Left colon (tissue), 2 donors: Measurements from ENCODE around the gene TMEM80. TPM values are rescaled to one million over a fixed set of nuclear protein-coding genes. Genes with fewer than 3 reads are reported as not detected.
A peak's percentile ranks its signal among the peaks of the same experiment; 100 is the strongest.
"Not testable (repeated sequence)": the region's sequence is repeated elsewhere in the genome, so short reads cannot be mapped to it uniquely, and the experiment has no call there.

Experiments
- ATAC-seq: fragments of 200-7000 bp; cut with Tn5 transposase; one replicate; pipeline ENCODE4 v1.9.1; 2020; ENCODE audit warnings: mild to moderate bottlenecking, moderate library complexity
- DNase-seq, 2 donors: peaks; one replicate each; pipeline ENCODE4 v3.0.0-alpha.2; 2020
- intact Hi-C, 2 donors: fragments of 100-400 bp; cut with DNase I in 1 of 2; cut with micrococcal nuclease in 1 of 2; formaldehyde crosslinking; loops; one replicate each; pipeline versions ENCODE4 v1.11.2 to v1.14.0; 2022; cut with DNase I, micrococcal nuclease
- long read RNA-seq: library from polyadenylated mRNA; unstranded; transcript quantifications from one replicate; pipeline ENCODE4 v2.0.0, GENCODE V29; 2021
- total RNA-seq, 2 donors: library from RNA; stranded (reverse); fragmentation: NEBNext Ultra II Directional; extraction: Animal tissue kit (Norgen Biotek cat#: 25700); gene quantifications; one replicate each; pipeline ENCODE4 v1.2.1, GENCODE V29; 2021
- donor health status: DM: no; HTN: no; CAD: no.
- donor health status: DM: yes; HTN: yes; CAD: no.

TMEM80 gene
- total RNA-seq: 10 to 100 TPM; 26.9 to 31.3 TPM
- long read RNA-seq, partial matches to known transcripts: 10 of 49 reads
- long read RNA-seq, other reads (novel, unspliced or antisense): 36 of 49 reads

- intact Hi-C loops: no loop called here
- ATAC-seq (peak; percentile 77), DNase-seq (peak; percentile 99)
Observed at GRCh38 chr11:695538-696248, at the start of gene TMEM80. Gene TMEM80, plus strand, starts transcription at chr11:695816. Its CDS starts 12 bp downstream, at chr11:695828.

- ATAC-seq (no peak), DNase-seq (no peak)
- intact Hi-C loops: no loop called here
Observed at GRCh38 chr11:646214-646613, 49.4 kb upstream of the TMEM80 start.

- DNase-seq, ATAC-seq, intact Hi-C loops: not testable (repeated sequence)
Observed at GRCh38 chr11:647672-648158, 47.9 kb upstream of the TMEM80 start.

GRCh38 chr11:650482-650881 is 45.1 kb upstream of the TMEM80 start:
- ATAC-seq (no peak), DNase-seq (no peak)
- intact Hi-C loops: no loop called here

GRCh38 chr11:653136-653535 is 42.5 kb upstream of the TMEM80 start:
- ATAC-seq, DNase-seq, intact Hi-C loops: not testable (repeated sequence)

- ATAC-seq: no peak
- no peak for DNase-seq
- intact Hi-C loops: no loop called here
Observed at GRCh38 chr11:653837-654236, 41.8 kb upstream of the TMEM80 start.

- DNase-seq, intact Hi-C loops: not testable (repeated sequence)
- peak; percentile 34 for ATAC-seq
Observed at GRCh38 chr11:654444-654843, 41.2 kb upstream of the TMEM80 start.

- ATAC-seq (peak; percentile 77), DNase-seq (no peak)
- intact Hi-C loops: no loop called here
Observed at GRCh38 chr11:655036-655726, 40.4 kb upstream of the TMEM80 start.

- no peak for DNase-seq
- intact Hi-C loops: no loop called here
- no peak for ATAC-seq
Observed at GRCh38 chr11:656426-656825, 39.2 kb upstream of the TMEM80 start.

GRCh38 chr11:656866-657265 is 38.8 kb upstream of the TMEM80 start:
- ATAC-seq (no peak), DNase-seq (no peak)
- intact Hi-C loops: no loop called here

- ATAC-seq: peak; percentile 73
- no peak for DNase-seq
- intact Hi-C loops: no loop called here
Observed at GRCh38 chr11:657691-658126, 37.9 kb upstream of the TMEM80 start.

GRCh38 chr11:659532-660085 is 36.0 kb upstream of the TMEM80 start:
- intact Hi-C loops: loop anchor here in 1 of 2 donors (10.0 kb wide), 1 partner anchor 65 kb away; no protein-coding TSS in a partner anchor

GRCh38 chr11:660281-660680 is 35.3 kb upstream of the TMEM80 start:
- intact Hi-C loops: loop anchor here in 1 of 2 donors (10.0 kb wide), 1 partner anchor 65 kb away; no protein-coding TSS in a partner anchor
- no peak for DNase-seq
- ATAC-seq: no peak

More at GRCh38 chr11:659532-660085, 36.0 kb upstream of the TMEM80 start:
- ATAC-seq (no peak), DNase-seq (no peak)

- no peak for DNase-seq
Observed at GRCh38 chr11:660681-661444, 34.8 kb upstream of the TMEM80 start.

GRCh38 chr11:662689-663274 is 32.8 kb upstream of the TMEM80 start:
- ATAC-seq (peak; percentile 92), DNase-seq (peak; percentile 58 to 84)
- intact Hi-C loops: loop anchor here in 1 of 2 donors (10.0 kb wide), 1 partner anchor 62 kb away; no protein-coding TSS in a partner anchor

More at GRCh38 chr11:660681-661444, 34.8 kb upstream of the TMEM80 start:
- ATAC-seq: no peak
- intact Hi-C loops: loop anchor here in 1 of 2 donors (10.0 kb wide), 1 partner anchor 64 kb away; no protein-coding TSS in a partner anchor

- intact Hi-C loops: loop anchor here in 1 of 2 donors (10.0 kb wide), 1 partner anchor 60 kb away; no protein-coding TSS in a partner anchor
- ATAC-seq: no peak
- no peak for DNase-seq
Observed at GRCh38 chr11:665062-665703, 30.4 kb upstream of the TMEM80 start.

- intact Hi-C loops: loop anchor here in 1 of 2 donors (10.0 kb wide), 1 partner anchor 59 kb away; no protein-coding TSS in a partner anchor
- ATAC-seq (no peak), DNase-seq (no peak)
Observed at GRCh38 chr11:665704-666281, 29.8 kb upstream of the TMEM80 start.
